NT2/D1 (cell line): ENCODE results near the gene ASCC2.

Experiments
- DNase-seq: peaks from one replicate; pipeline ENCODE4 v3.0.0-alpha.2; 2011; ENCODE audit warnings: low read depth, low spot score
- H3K27me3 ChIP-seq: 2 replicates; pipeline ENCODE4 v1.6.0; 2011; ENCODE audit warnings: mild to moderate bottlenecking; ENCODE audit not compliant: insufficient read length, insufficient read depth
- H3K36me3 ChIP-seq: 2 replicates; pipeline ENCODE4 v1.6.1; 2011; ENCODE audit warnings: mild to moderate bottlenecking, low read length, mixed read lengths; ENCODE audit not compliant: insufficient read depth, insufficient read length
- H3K4me1 ChIP-seq: 2 replicates; pipeline ENCODE4 v1.5.1; 2011; ENCODE audit not compliant: insufficient read depth, insufficient read length
- H3K4me3 ChIP-seq: 2 replicates; pipeline ENCODE4 v1.5.1; 2011; ENCODE audit warnings: low read depth; ENCODE audit not compliant: insufficient read length
- H3K9ac ChIP-seq: 2 replicates; pipeline ENCODE4 v1.6.0; 2011; ENCODE audit warnings: low read depth; ENCODE audit not compliant: insufficient read length
- H3K9me3 ChIP-seq: 2 replicates; pipeline ENCODE4 v1.5.1; 2011; ENCODE audit warnings: mild to moderate bottlenecking, low read length; ENCODE audit not compliant: insufficient read depth
- SUZ12 ChIP-seq: IDR thresholded peaks from 2 replicates; pipeline ENCODE4 v1.6.1; 2011; ENCODE audit not compliant: insufficient read length, insufficient read depth; ENCODE audit errors: extremely low read depth
- YY1 ChIP-seq: IDR thresholded peaks from 2 replicates; pipeline ENCODE4 v1.6.1; 2011; ENCODE audit not compliant: insufficient read length, insufficient read depth
- ZNF274 ChIP-seq: IDR thresholded peaks from 2 replicates; pipeline ENCODE4 v1.6.1; 2011; ENCODE audit warnings: mild to moderate bottlenecking, low read depth, low read length

ASCC2 gene

GRCh38 chr22:29837741-29838598 is at the start of gene ASCC2:
Gene ASCC2, minus strand, starts transcription at chr22:29838274. Its CDS starts 5,949 bp downstream, at chr22:29832325.
- peak; percentile 92 for DNase-seq
- no peak for TF ChIP-seq SUZ12
- Histone ChIP-seq H3K36me3 (peaks cover 21% of the 10 kb centered on the region), H3K9me3 (no peaks in the 10 kb centered on the region), H3K4me3 (peak within 1 kb of the TSS; percentile 90), H3K4me1 (no peaks in the 10 kb centered on the region), H3K9ac (peak within 1 kb of the TSS; percentile 74), H3K27me3 (no peaks in the 10 kb centered on the region)

GRCh38 chr22:29887358-29887757 is 49.3 kb upstream of the ASCC2 start:
- DNase-seq: no peak
- Histone ChIP-seq H3K4me3 (no peak overlapping the region), H3K9me3 (no peaks in the 10 kb centered on the region), H3K36me3 (no peaks in the 10 kb centered on the region), H3K9ac (no peak overlapping the region), H3K27me3 (no peaks in the 10 kb centered on the region), H3K4me1 (peaks cover 3% of the 10 kb centered on the region)
- no peak for TF ChIP-seq ZNF274
- TF ChIP-seq YY1: no peak
- TF ChIP-seq SUZ12: no peak

GRCh38 chr22:29886596-29886995 is 48.5 kb upstream of the ASCC2 start:
- no peaks in the 10 kb centered on the region for H3K27me3 ChIP-seq
- no peaks in the 10 kb centered on the region for H3K9me3 ChIP-seq
- DNase-seq: no peak
- H3K4me3 ChIP-seq: no peak overlapping the region
- H3K9ac ChIP-seq: no peak overlapping the region
- H3K36me3 ChIP-seq: no peaks in the 10 kb centered on the region
- TF ChIP-seq SUZ12 (no peak), YY1 (no peak), ZNF274 (no peak)
- peaks cover 3% of the 10 kb centered on the region for H3K4me1 ChIP-seq

- Histone ChIP-seq H3K9ac (no peak overlapping the region), H3K9me3 (no peaks in the 10 kb centered on the region), H3K4me3 (no peak overlapping the region), H3K27me3 (no peaks in the 10 kb centered on the region), H3K4me1 (peaks cover 3% of the 10 kb centered on the region), H3K36me3 (no peaks in the 10 kb centered on the region)
- TF ChIP-seq ZNF274 (no peak), SUZ12 (no peak), YY1 (no peak)
- DNase-seq: no peak
Observed at GRCh38 chr22:29885610-29886009, 47.5 kb upstream of the ASCC2 start.

- H3K9me3 ChIP-seq: peaks cover 4% of the 10 kb centered on the region; the same call in 1 of the 2 replicates
- H3K4me1 ChIP-seq: peaks cover 3% of the 10 kb centered on the region
- TF ChIP-seq SUZ12: no peak
- no peak for TF ChIP-seq YY1
- TF ChIP-seq ZNF274: no peak
- H3K4me3 ChIP-seq: peak overlapping the region; percentile 76
- H3K27me3 ChIP-seq: no peaks in the 10 kb centered on the region
- H3K36me3 ChIP-seq: no peaks in the 10 kb centered on the region
- no peak for DNase-seq
- H3K9ac ChIP-seq: peak overlapping the region; percentile 80
Observed at GRCh38 chr22:29883775-29884097, 45.7 kb upstream of the ASCC2 start.

GRCh38 chr22:29883045-29883774 is 45.1 kb upstream of the ASCC2 start, which contains the start of gene MTMR3:
Gene MTMR3, plus strand, starts transcription at chr22:29883174. Its CDS starts 87,886 bp downstream, at chr22:29971060.
- Histone ChIP-seq H3K4me1 (peaks cover 3% of the 10 kb centered on the region), H3K27me3 (no peaks in the 10 kb centered on the region), H3K4me3 (peak within 1 kb of the TSS; percentile 76), H3K9me3 (peaks cover 4% of the 10 kb centered on the region; the same call in 1 of the 2 replicates), H3K9ac (peak within 1 kb of the TSS; percentile 80), H3K36me3 (no peaks in the 10 kb centered on the region)
- no peak for TF ChIP-seq SUZ12
- no peak for TF ChIP-seq ZNF274
- no peak for TF ChIP-seq YY1
- DNase-seq: peak; percentile 68

- Histone ChIP-seq H3K4me1 (peaks cover 3% of the 10 kb centered on the region), H3K4me3 (no peak overlapping the region), H3K9ac (no peak overlapping the region), H3K9me3 (peaks cover 4% of the 10 kb centered on the region; the same call in 1 of the 2 replicates), H3K27me3 (no peaks in the 10 kb centered on the region), H3K36me3 (no peaks in the 10 kb centered on the region)
- TF ChIP-seq YY1: no peak
- no peak for TF ChIP-seq SUZ12
- no peak for TF ChIP-seq ZNF274
- no peak for DNase-seq
Observed at GRCh38 chr22:29882716-29883044, 44.6 kb upstream of the ASCC2 start.
